ENCODE measurements around the gene CASP8AP2. TPM values are rescaled to one million over a fixed set of nuclear protein-coding genes. Genes with fewer than 3 reads are reported as not detected.

Gene CASP8AP2
- polyA plus RNA-seq, 1 donor from 2014 or later, result 16.8 TPM

DNA sequence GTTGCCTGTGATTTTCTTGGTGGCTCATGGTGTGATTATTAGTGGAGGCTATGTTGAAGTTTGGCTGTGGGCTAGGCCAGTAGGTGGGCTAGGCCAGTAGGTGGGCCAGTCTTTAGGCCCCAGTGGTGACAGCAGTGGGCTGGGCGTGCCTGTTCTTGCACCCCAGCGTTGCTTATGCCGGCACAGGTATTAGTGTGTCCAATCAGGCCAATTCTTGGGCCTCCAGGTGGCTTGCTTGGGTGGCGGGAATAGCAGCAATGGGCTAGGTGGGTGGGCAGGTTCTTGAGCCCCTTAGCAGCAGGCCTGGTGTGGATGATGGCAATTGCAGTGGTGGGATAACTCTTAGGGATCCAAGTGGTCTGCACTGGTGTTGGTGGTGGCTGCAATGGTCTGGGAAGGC, 87.5 kb downstream of the CASP8AP2 start:
- Histone ChIP-seq H3F3A (ENCODE audit: insufficient read depth, low read length, poor library complexity, severe bottlenecking) (no peaks in the 10 kb centered on the region), H3K27me3 (ENCODE audit: insufficient read depth, low read depth, low read length) (no peaks in the 10 kb centered on the region), H2AFZ (ENCODE audit: low read depth, low read length) (no peak overlapping the region), H3K9ac (ENCODE audit: low read length) (no peak overlapping the region), H3K9me2 (ENCODE audit: insufficient read depth, low read length) (no peaks in the 10 kb centered on the region), H3K4me3 (ENCODE audit: low read length) (no peak overlapping the region), H3K9me3 (ENCODE audit: low read length) (no peaks in the 10 kb centered on the region), H3K4me2 (ENCODE audit: low read length) (no peak overlapping the region), H3K36me3 (ENCODE audit: insufficient read depth, low read length) (no peaks in the 10 kb centered on the region), H3K27ac (ENCODE audit: low read length) (no peak overlapping the region), H4K20me1 (ENCODE audit: insufficient read depth) (no peaks in the 10 kb centered on the region), H3K79me2 (replicated peaks; ENCODE audit: insufficient read depth, low read length) (no peaks in the 10 kb centered on the region)
- no peak for TF ChIP-seq POLR2AphosphoS5 (IDR thresholded peaks at IDR 0.05)
- TF ChIP-seq EP300 (conservative IDR thresholded peaks at IDR 0.05; ENCODE audit: poor library complexity, severe bottlenecking), result no peak
- no peak for TF ChIP-seq MXI1 (conservative IDR thresholded peaks at IDR 0.05; ENCODE audit: poor library complexity, severe bottlenecking)
- no peak for TF ChIP-seq EZH2 (IDR thresholded peaks at IDR 0.05; ENCODE audit: borderline replicate concordance, insufficient read depth, low read length, poor library complexity, severe bottlenecking)
- no peak for TF ChIP-seq CTCF (IDR thresholded peaks at IDR 0.05; ENCODE audit: poor library complexity, severe bottlenecking)
- TF ChIP-seq TAF1 (IDR thresholded peaks at IDR 0.05; ENCODE audit: low read depth), result no peak
- TF ChIP-seq SMC3 (conservative IDR thresholded peaks at IDR 0.05; ENCODE audit: poor library complexity), result no peak
- no peak for TF ChIP-seq RAD21 (conservative IDR thresholded peaks at IDR 0.05)
- TF ChIP-seq, protein P1, sequence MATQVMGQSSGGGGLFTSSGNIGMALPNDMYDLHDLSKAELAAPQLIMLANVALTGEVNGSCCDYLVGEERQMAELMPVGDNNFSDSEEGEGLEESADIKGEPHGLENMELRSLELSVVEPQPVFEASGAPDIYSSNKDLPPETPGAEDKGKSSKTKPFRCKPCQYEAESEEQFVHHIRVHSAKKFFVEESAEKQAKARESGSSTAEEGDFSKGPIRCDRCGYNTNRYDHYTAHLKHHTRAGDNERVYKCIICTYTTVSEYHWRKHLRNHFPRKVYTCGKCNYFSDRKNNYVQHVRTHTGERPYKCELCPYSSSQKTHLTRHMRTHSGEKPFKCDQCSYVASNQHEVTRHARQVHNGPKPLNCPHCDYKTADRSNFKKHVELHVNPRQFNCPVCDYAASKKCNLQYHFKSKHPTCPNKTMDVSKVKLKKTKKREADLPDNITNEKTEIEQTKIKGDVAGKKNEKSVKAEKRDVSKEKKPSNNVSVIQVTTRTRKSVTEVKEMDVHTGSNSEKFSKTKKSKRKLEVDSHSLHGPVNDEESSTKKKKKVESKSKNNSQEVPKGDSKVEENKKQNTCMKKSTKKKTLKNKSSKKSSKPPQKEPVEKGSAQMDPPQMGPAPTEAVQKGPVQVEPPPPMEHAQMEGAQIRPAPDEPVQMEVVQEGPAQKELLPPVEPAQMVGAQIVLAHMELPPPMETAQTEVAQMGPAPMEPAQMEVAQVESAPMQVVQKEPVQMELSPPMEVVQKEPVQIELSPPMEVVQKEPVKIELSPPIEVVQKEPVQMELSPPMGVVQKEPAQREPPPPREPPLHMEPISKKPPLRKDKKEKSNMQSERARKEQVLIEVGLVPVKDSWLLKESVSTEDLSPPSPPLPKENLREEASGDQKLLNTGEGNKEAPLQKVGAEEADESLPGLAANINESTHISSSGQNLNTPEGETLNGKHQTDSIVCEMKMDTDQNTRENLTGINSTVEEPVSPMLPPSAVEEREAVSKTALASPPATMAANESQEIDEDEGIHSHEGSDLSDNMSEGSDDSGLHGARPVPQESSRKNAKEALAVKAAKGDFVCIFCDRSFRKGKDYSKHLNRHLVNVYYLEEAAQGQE (IDR thresholded peaks at IDR 0.05; ENCODE audit: borderline replicate concordance), result no peak

DNA sequence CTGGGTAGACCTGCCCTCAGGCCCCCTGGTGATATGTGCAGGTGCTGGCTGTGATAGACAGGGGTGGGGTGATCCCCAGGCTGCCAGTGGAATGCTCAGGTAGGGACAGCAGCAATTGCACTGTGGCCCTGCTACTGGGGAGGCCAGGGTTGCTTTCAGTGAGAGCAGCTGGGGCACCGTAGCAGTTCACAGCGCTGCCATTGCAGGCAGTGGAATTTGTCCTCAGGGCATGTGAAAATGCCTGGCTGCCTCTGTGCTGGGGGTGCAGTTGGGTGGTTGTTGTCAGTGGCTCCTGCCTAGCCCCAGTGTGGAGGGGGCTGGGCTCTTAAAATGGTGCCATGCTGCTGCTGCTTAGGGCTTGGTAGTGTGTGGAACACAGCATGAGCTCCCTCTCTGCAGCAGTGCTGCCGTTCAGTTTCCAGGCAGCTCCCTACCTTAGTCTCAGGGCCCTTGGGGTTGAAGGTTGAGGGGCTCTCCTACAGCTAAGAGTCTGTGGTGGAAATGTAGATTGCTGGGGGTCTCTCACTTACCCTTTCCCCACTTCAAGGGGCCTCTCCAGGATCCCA, 88.2 kb downstream of the CASP8AP2 start:
- H3K36me3 ChIP-seq (ENCODE audit: insufficient read depth, low read length), result no peaks in the 10 kb centered on the region
- no peaks in the 10 kb centered on the region for H4K20me1 ChIP-seq (ENCODE audit: insufficient read depth)
- no peak overlapping the region for H2AFZ ChIP-seq (ENCODE audit: low read depth, low read length)
- H3K4me3 ChIP-seq (ENCODE audit: low read length), result no peak overlapping the region
- H3F3A ChIP-seq (ENCODE audit: insufficient read depth, low read length, poor library complexity, severe bottlenecking), result no peaks in the 10 kb centered on the region
- H3K27me3 ChIP-seq (ENCODE audit: insufficient read depth, low read depth, low read length), result no peaks in the 10 kb centered on the region
- TF ChIP-seq MXI1 (conservative IDR thresholded peaks at IDR 0.05; ENCODE audit: poor library complexity, severe bottlenecking) (no peak), SMC3 (conservative IDR thresholded peaks at IDR 0.05; ENCODE audit: poor library complexity) (no peak), RAD21 (conservative IDR thresholded peaks at IDR 0.05) (no peak), POLR2AphosphoS5 (IDR thresholded peaks at IDR 0.05) (no peak), EP300 (conservative IDR thresholded peaks at IDR 0.05; ENCODE audit: poor library complexity, severe bottlenecking) (no peak), TAF1 (IDR thresholded peaks at IDR 0.05; ENCODE audit: low read depth) (no peak)
- no peak overlapping the region for H3K9ac ChIP-seq (ENCODE audit: low read length)
- no peaks in the 10 kb centered on the region for H3K9me3 ChIP-seq (ENCODE audit: low read length)
- no peak overlapping the region for H3K27ac ChIP-seq (ENCODE audit: low read length)
- no peaks in the 10 kb centered on the region for H3K79me2 ChIP-seq (replicated peaks; ENCODE audit: insufficient read depth, low read length)
- no peak overlapping the region for H3K4me2 ChIP-seq (ENCODE audit: low read length)
- H3K9me2 ChIP-seq (ENCODE audit: insufficient read depth, low read length), result no peaks in the 10 kb centered on the region

Small RNAs within 50 kb of the gene (small RNA-seq; reads per million reads assigned to genes)
- 0 reads per million in 3 experiments for gene DNAJC19P6
- gene RF00019, result 0 to 1.2 (median 0) reads per million in 3 experiments

Other genes with a start within 250 kb of the CASP8AP2 start
- gene LYRM2, start 191.1 kb upstream of the CASP8AP2 start, polyA plus RNA-seq, result 25.5 and 27.0 TPM in 2 replicates
- gene MDN1, start 10.1 kb upstream of the CASP8AP2 start, polyA plus RNA-seq, result 17.8 and 22.5 TPM in 2 replicates
- not detected in 2 replicates for gene GJA10, start 64.6 kb downstream of the CASP8AP2 start, polyA plus RNA-seq